Measurements from ENCODE around the gene ESRRG.
"Not testable (repeated sequence)": the region's sequence is repeated elsewhere in the genome, so short reads cannot be mapped to it uniquely, and the experiment has no call there.

Gene ESRRG

GRCh38 chr1:216560527-216560926 is 162.7 kb downstream of the ESRRG start:
- DNase-seq, result no peak

GRCh38 chr1:216559359-216559758 is 163.9 kb downstream of the ESRRG start:
- no peak for DNase-seq

GRCh38 chr1:216555653-216556052 is 167.6 kb downstream of the ESRRG start:
- no peak for DNase-seq

- no peak for DNase-seq
Measured at GRCh38 chr1:216554934-216555333, 168.3 kb downstream of the ESRRG start.

- no peak for DNase-seq
Measured at GRCh38 chr1:216553766-216554165, 169.5 kb downstream of the ESRRG start.

- no peak for DNase-seq
Measured at GRCh38 chr1:216553040-216553439, 170.2 kb downstream of the ESRRG start.

- no peak for DNase-seq
Measured at GRCh38 chr1:216549796-216550195, 173.4 kb downstream of the ESRRG start.

GRCh38 chr1:216542741-216543140 is 180.5 kb downstream of the ESRRG start:
- no peak for DNase-seq

GRCh38 chr1:216542263-216542662 is 181.0 kb downstream of the ESRRG start:
- DNase-seq, result no peak

- no peak for DNase-seq
Measured at GRCh38 chr1:216535751-216536150, 187.5 kb downstream of the ESRRG start.

- DNase-seq, result no peak
Measured at GRCh38 chr1:216535059-216535458, 188.2 kb downstream of the ESRRG start.

- no peak for DNase-seq
Measured at GRCh38 chr1:216533776-216534175, 189.5 kb downstream of the ESRRG start.

GRCh38 chr1:216532251-216532798 is 190.9 kb downstream of the ESRRG start:
- DNase-seq, result no peak

- DNase-seq, result no peak
Measured at GRCh38 chr1:216531263-216532239, 191.7 kb downstream of the ESRRG start.

GRCh38 chr1:216529851-216530250 is 193.4 kb downstream of the ESRRG start:
- not testable (repeated sequence) for DNase-seq

- no peak for DNase-seq
Measured at GRCh38 chr1:216528816-216529215, 194.4 kb downstream of the ESRRG start.

- no peak for DNase-seq
Measured at GRCh38 chr1:216523449-216524190, 199.6 kb downstream of the ESRRG start.

GRCh38 chr1:216523043-216523442 is 200.2 kb downstream of the ESRRG start:
- no peak for DNase-seq

- no peak for DNase-seq
Measured at GRCh38 chr1:216521477-216521876, 201.8 kb downstream of the ESRRG start.

GRCh38 chr1:216518844-216519627 is 204.2 kb downstream of the ESRRG start:
- DNase-seq, result no peak

GRCh38 chr1:216502528-216503162 is 220.6 kb downstream of the ESRRG start:
- no peak for DNase-seq

- DNase-seq, result no peak
Measured at GRCh38 chr1:216500273-216500967, 222.8 kb downstream of the ESRRG start.
